ENCODE results near the gene SHC3.
A peak's percentile ranks its signal among the peaks of the same experiment; 100 is the strongest.

SHC3 gene, protein sequence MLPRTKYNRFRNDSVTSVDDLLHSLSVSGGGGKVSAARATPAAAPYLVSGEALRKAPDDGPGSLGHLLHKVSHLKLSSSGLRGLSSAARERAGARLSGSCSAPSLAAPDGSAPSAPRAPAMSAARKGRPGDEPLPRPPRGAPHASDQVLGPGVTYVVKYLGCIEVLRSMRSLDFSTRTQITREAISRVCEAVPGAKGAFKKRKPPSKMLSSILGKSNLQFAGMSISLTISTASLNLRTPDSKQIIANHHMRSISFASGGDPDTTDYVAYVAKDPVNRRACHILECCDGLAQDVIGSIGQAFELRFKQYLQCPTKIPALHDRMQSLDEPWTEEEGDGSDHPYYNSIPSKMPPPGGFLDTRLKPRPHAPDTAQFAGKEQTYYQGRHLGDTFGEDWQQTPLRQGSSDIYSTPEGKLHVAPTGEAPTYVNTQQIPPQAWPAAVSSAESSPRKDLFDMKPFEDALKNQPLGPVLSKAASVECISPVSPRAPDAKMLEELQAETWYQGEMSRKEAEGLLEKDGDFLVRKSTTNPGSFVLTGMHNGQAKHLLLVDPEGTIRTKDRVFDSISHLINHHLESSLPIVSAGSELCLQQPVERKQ

DNA sequence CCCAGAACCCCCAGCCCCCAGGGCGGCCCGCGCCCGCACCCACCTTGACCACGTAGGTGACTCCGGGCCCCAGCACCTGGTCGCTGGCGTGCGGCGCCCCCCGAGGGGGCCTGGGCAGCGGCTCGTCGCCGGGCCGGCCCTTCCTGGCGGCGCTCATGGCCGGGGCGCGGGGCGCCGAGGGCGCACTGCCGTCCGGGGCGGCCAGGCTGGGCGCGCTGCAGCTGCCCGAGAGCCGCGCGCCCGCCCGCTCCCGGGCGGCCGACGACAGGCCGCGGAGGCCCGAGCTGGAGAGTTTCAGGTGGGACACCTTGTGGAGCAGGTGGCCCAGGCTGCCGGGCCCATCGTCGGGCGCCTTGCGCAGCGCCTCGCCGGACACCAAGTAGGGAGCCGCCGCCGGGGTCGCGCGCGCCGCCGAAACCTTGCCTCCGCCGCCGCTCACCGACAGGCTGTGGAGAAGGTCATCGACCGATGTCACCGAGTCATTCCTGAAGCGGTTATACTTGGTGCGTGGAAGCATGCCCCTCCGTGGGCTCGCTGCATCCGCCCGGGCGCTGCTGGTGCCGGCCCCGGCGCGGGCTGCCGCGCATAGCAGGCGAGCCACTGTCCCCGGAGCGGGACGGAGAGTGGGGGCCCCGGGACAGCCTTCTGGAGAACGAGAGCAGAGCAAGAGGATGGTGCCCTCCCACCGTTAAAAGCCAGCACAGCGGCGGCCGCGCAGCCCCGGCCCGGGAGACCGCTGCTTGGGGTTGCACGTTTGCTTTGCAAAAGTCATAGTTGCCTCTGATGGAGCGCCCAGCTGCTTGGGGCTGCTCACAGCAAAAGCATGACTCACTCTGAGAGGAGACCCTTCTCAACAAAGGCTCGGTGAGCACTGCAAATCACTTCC lies at the start of gene SHC3:
SHC3 (minus strand) TSS at position 875 of the 886 bp plus-strand sequence; CDS start at position 517, 358 bp downstream.
- H3K4me3 ChIP-seq (ENCODE audit: low read depth in 1 of 2, low read length in 2 of 2) = peak within 1 kb of the TSS; percentile 27 to 65
- peak; percentile 77 for DNase-seq
- H3K4me1 ChIP-seq (ENCODE audit: insufficient read depth, low read length) = peaks cover 61% of the 10 kb centered on the region
- ATAC-seq (ENCODE audit: insufficient read depth, low read depth) = peak; percentile 69
- H3K27me3 ChIP-seq (ENCODE audit: insufficient read depth, low read length, poor library complexity) = no peaks in the 10 kb centered on the region
- peak within 1 kb of the TSS; percentile 100 for H3K27ac ChIP-seq (ENCODE audit: low read length)
- H4K20me1 ChIP-seq (ENCODE audit: insufficient read depth, low read length) = no peaks in the 10 kb centered on the region
- no peaks in the 10 kb centered on the region for H3K36me3 ChIP-seq (ENCODE audit: insufficient read depth, low read length)
- peak within 1 kb of the TSS; percentile 95 for H2AFZ ChIP-seq (ENCODE audit: low read depth, low read length)
- H3K9me3 ChIP-seq (ENCODE audit: insufficient read depth, low read length, severe bottlenecking) = no peaks in the 10 kb centered on the region
- H3K9ac ChIP-seq (ENCODE audit: low read depth, low read length) = peak within 1 kb of the TSS; percentile 88
- H3K79me2 ChIP-seq (ENCODE audit: insufficient read depth, low read length) = peaks cover 23% of the 10 kb centered on the region
- TF ChIP-seq EZH2 (IDR thresholded peaks at IDR 0.05; ENCODE audit: borderline replicate concordance, low read depth, low read length, severe bottlenecking) = no peak
- TF ChIP-seq, protein P1, sequence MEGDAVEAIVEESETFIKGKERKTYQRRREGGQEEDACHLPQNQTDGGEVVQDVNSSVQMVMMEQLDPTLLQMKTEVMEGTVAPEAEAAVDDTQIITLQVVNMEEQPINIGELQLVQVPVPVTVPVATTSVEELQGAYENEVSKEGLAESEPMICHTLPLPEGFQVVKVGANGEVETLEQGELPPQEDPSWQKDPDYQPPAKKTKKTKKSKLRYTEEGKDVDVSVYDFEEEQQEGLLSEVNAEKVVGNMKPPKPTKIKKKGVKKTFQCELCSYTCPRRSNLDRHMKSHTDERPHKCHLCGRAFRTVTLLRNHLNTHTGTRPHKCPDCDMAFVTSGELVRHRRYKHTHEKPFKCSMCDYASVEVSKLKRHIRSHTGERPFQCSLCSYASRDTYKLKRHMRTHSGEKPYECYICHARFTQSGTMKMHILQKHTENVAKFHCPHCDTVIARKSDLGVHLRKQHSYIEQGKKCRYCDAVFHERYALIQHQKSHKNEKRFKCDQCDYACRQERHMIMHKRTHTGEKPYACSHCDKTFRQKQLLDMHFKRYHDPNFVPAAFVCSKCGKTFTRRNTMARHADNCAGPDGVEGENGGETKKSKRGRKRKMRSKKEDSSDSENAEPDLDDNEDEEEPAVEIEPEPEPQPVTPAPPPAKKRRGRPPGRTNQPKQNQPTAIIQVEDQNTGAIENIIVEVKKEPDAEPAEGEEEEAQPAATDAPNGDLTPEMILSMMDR (IDR thresholded peaks at IDR 0.05; ENCODE audit: borderline replicate concordance, extremely low read depth, low read length, poor library complexity, severe bottlenecking) = no peak
- peak within 1 kb of the TSS; percentile 85 for H3K4me2 ChIP-seq (ENCODE audit: insufficient read depth, low read length)

DNA sequence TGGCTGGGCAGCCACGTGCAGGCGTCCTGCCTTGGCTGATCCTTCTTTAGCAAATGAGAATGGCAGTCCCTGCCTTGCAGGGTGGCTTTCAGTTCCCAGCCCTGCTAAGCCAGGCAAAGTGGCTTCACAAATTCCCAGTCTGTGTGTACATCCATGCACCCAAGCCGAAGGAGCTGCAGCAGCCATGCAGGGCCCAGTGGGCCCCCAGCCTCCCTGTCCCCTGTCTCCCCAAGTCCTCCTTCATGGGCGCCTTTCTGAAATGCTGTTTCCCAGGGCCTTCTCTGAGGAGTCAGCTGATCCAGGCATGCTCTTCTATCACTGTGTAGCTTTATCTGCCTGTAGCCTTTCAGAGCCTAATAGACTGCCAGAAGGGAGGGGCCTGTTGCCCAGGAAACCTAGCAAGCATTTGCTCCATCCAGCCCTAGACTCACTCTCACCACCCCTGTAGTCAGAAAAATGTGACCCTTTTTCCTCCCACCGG lies 47.4 kb upstream of the SHC3 start:
- Histone ChIP-seq H3K4me2 (ENCODE audit: insufficient read depth, low read length) (no peak overlapping the region), H2AFZ (ENCODE audit: low read depth, low read length) (no peak overlapping the region)

DNA sequence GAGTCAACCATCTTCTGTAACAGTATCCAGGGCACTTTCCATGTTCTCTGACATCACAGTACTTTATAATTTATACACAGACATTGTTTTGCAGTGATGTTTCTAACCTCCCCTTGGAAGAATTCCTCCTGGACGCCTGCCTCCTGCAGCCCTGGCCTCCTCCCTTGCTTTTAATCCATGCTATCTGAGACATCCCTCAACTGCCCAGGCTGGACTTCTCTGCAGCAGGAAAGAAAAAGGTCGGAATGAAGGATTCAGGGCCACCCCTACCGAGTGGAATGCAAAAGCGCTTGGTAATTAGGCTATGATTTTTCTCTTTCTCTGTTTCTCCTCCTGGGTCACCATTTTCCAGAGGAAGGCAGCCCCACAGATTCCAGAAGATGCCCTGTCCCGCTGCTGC lies 47.0 kb upstream of the SHC3 start:
- Histone ChIP-seq H3K4me3 (ENCODE audit: low read depth in 1 of 2, low read length in 2 of 2) (no peak overlapping the region), H3K4me2 (ENCODE audit: insufficient read depth, low read length) (no peak overlapping the region), H2AFZ (ENCODE audit: low read depth, low read length) (no peak overlapping the region), H3K27ac (ENCODE audit: low read length) (no peak overlapping the region), H3K79me2 (ENCODE audit: insufficient read depth, low read length) (no peaks in the 10 kb centered on the region), H3K36me3 (ENCODE audit: insufficient read depth, low read length) (no peaks in the 10 kb centered on the region), H3K4me1 (ENCODE audit: insufficient read depth, low read length) (no peaks in the 10 kb centered on the region), H3K9me3 (ENCODE audit: insufficient read depth, low read length, severe bottlenecking) (no peaks in the 10 kb centered on the region), H3K9ac (ENCODE audit: low read depth, low read length) (no peak overlapping the region), H4K20me1 (ENCODE audit: insufficient read depth, low read length) (no peaks in the 10 kb centered on the region), H3K27me3 (ENCODE audit: insufficient read depth, low read length, poor library complexity) (peaks cover 8% of the 10 kb centered on the region)
- TF ChIP-seq EZH2 (IDR thresholded peaks at IDR 0.05; ENCODE audit: borderline replicate concordance, low read depth, low read length, severe bottlenecking) = no peak
- TF ChIP-seq, protein P1 (IDR thresholded peaks at IDR 0.05; ENCODE audit: borderline replicate concordance, extremely low read depth, low read length, poor library complexity, severe bottlenecking) = no peak
- no peak for DNase-seq
- no peak for ATAC-seq (ENCODE audit: insufficient read depth, low read depth)

More for the DNA sequence above, 47.4 kb upstream of the SHC3 start:
- Histone ChIP-seq H3K9me3 (ENCODE audit: insufficient read depth, low read length, severe bottlenecking) (no peaks in the 10 kb centered on the region), H3K36me3 (ENCODE audit: insufficient read depth, low read length) (no peaks in the 10 kb centered on the region), H3K9ac (ENCODE audit: low read depth, low read length) (no peak overlapping the region), H3K27ac (ENCODE audit: low read length) (no peak overlapping the region), H4K20me1 (ENCODE audit: insufficient read depth, low read length) (no peaks in the 10 kb centered on the region), H3K4me1 (ENCODE audit: insufficient read depth, low read length) (no peaks in the 10 kb centered on the region), H3K4me3 (ENCODE audit: low read depth in 1 of 2, low read length in 2 of 2) (no peak overlapping the region), H3K27me3 (ENCODE audit: insufficient read depth, low read length, poor library complexity) (peaks cover 8% of the 10 kb centered on the region), H3K79me2 (ENCODE audit: insufficient read depth, low read length) (no peaks in the 10 kb centered on the region)
- TF ChIP-seq EZH2 (IDR thresholded peaks at IDR 0.05; ENCODE audit: borderline replicate concordance, low read depth, low read length, severe bottlenecking) = no peak
- TF ChIP-seq, protein P1 (IDR thresholded peaks at IDR 0.05; ENCODE audit: borderline replicate concordance, extremely low read depth, low read length, poor library complexity, severe bottlenecking) = no peak
- DNase-seq = no peak
- ATAC-seq (ENCODE audit: insufficient read depth, low read depth) = no peak

All from DND-41 (cell line).